GM18867 (cell line): Measurements from ENCODE around the gene TCP1.
"Not testable (repeated sequence)": the region's sequence is repeated elsewhere in the genome, so short reads cannot be mapped to it uniquely, and the experiment has no call there.

ENCODE experiments used
- ATAC-seq: cut with Tn5 transposase; IDR thresholded peaks from one replicate; pipeline ENCODE4 v1.9.1; 2021; ENCODE audit warnings: mild to moderate bottlenecking, moderate library complexity; ENCODE audit not compliant: unreplicated experiment

Gene TCP1

GRCh38 chr6:159789377-159790148 lies at the start of gene TCP1:
Gene TCP1 (minus strand): TSS chr6:159789602. CDS start chr6:159789468, 134 bp downstream.
- peak; percentile 70 for ATAC-seq

GRCh38 chr6:159838020-159838744 lies 48.8 kb upstream of the TCP1 start:
- ATAC-seq: no peak

- no peak for ATAC-seq
Measured at GRCh38 chr6:159837511-159837910, 48.1 kb upstream of the TCP1 start.

GRCh38 chr6:159836718-159837490 lies 47.5 kb upstream of the TCP1 start:
- no peak for ATAC-seq

GRCh38 chr6:159833997-159834603 lies 44.7 kb upstream of the TCP1 start:
- ATAC-seq: no peak

- ATAC-seq: no peak
Measured at GRCh38 chr6:159833556-159833955, 44.2 kb upstream of the TCP1 start.

GRCh38 chr6:159832946-159833345 lies 43.5 kb upstream of the TCP1 start:
- no peak for ATAC-seq

GRCh38 chr6:159831373-159831679 lies 41.9 kb upstream of the TCP1 start:
- ATAC-seq: no peak

- no peak for ATAC-seq
Measured at GRCh38 chr6:159830501-159831372, 41.3 kb upstream of the TCP1 start.

GRCh38 chr6:159829526-159829925 lies 40.1 kb upstream of the TCP1 start:
- ATAC-seq: peak; percentile 52

GRCh38 chr6:159828074-159828473 lies 38.7 kb upstream of the TCP1 start:
- no peak for ATAC-seq

- ATAC-seq: no peak
Measured at GRCh38 chr6:159826968-159827647, 37.7 kb upstream of the TCP1 start.

- ATAC-seq: no peak
Measured at GRCh38 chr6:159826004-159826403, 36.6 kb upstream of the TCP1 start.

GRCh38 chr6:159824690-159825089 lies 35.3 kb upstream of the TCP1 start:
- not testable (repeated sequence) for ATAC-seq

GRCh38 chr6:159823953-159824352 lies 34.6 kb upstream of the TCP1 start:
- no peak for ATAC-seq

GRCh38 chr6:159821726-159822125 lies 32.3 kb upstream of the TCP1 start:
- no peak for ATAC-seq

- no peak for ATAC-seq
Measured at GRCh38 chr6:159821122-159821521, 31.7 kb upstream of the TCP1 start.

GRCh38 chr6:159819932-159820640 lies 30.7 kb upstream of the TCP1 start:
- ATAC-seq: no peak

GRCh38 chr6:159819098-159819497 lies 29.7 kb upstream of the TCP1 start:
- no peak for ATAC-seq
